Inflammatory macrophage (primary cell): ENCODE results near the gene SPECC1L.

Experiments
- DNase-seq, 2 donors: peaks; one replicate each; pipeline ENCODE4 v3.0.0-alpha.2; 2020 to 2022

The SPECC1L gene

GRCh38 chr22:24325105-24325757 is 54.6 kb downstream of the SPECC1L start:
- DNase-seq, result peak; percentile 80 to 84

GRCh38 chr22:24326266-24326665 is 55.6 kb downstream of the SPECC1L start:
- DNase-seq, result no peak

GRCh38 chr22:24327832-24328231 is 57.2 kb downstream of the SPECC1L start:
- DNase-seq, result no peak

- peak in 1 of 2 donors; percentile 27 for DNase-seq
Measured at GRCh38 chr22:24329453-24329852, 58.8 kb downstream of the SPECC1L start.

DNA sequence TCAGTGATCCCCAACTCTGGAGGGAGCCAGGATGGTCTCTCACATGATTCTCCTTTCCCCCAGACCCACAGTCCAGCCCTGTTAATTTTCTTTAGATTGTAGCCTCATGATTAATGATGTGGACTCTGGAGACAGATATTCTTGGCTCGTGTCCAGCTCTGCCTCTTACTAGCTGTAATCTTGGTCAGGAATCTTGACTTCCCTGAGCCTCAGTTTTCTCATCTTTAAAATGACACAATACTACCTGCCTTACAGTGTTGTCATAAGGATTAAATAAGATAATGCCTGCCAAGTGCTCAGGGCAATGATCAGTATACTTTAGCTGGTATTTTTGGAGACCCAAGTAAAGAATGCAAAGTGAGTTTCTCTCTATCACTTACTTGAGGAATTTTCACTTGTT is 60.0 kb downstream of the SPECC1L start:
- DNase-seq, result no peak

DNA sequence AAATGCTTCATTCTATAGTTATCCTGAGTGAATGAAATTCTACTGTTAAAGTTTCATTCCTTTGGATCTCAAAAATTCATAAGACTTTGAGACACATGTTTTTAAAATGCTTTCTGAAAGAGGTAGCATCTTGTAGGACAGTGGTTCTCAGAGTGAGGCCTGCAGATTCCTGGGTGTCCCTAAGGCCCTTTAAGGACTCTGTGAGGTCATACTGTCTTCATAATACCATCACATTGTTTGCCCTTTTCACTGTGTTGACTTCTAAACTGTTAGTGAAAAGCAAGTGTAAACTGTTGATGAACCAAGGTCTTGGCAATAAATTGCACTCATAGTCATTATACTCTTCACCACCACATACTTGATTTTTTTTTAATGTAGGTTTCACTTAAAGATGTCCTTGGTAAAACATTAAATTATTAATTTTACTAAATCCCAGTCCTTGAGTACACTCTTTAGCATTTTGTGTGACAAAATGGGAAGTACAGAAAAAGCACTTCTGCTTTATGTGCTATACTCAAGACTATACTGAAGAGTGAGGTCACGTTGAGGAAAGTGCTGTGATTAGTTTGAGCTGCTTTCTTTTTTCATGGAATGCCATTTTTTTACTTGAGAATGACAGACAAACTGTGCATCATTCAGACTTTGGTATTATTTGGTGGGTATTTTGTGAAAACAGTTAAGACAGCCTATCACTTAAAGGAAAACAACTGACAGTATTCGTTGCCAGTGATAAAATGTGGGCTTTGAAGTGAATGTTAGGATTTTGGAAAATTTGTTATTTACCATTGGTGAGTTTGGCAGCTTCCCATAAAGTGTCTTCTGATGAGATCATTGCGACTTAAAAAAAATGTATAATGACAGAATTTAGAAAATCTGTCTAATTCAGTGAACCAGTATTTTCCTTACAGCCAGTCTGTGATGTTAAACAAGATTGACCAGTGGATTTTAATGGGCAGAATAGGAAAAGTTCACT is 61.1 kb downstream of the SPECC1L start:
- peak; percentile 66 to 76 for DNase-seq

DNA sequence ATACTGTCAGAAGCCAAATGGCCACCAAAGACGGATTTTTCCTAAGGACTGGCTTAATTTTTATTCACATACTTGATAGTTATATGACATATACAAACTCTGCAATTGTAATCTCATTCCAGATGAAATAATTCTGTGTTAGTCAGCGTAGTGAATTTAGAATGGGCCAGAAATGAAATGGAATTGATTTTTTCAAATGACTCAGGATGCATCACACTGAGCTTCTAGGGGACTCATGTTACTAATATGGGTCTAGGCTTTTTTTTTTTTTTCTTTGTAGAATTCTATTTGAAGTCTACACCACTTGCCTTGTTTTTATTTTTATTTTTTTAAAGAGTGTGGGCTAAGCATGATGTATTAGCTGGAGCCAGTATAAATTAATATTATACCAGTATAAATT is 62.7 kb downstream of the SPECC1L start:
- no peak for DNase-seq

DNA sequence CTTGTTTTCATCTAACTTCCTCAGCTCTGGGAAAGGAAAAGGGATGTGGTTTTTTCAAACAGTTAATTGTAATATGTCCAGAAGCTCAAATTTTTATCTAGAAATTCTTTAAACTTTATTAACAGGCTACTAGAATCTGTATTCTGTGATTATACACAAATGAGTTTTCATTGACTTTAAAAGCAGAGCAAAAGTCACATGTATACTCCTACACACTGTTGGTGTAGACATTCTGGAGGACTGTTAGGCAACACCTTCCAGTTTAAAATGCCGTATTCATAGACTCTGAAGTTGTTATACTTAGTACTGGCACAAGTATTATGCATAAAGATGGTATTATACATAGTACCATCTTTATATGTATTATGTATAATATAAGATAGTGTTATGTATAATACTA is 64.9 kb downstream of the SPECC1L start:
- peak; percentile 64 to 73 for DNase-seq

- DNase-seq, result no peak
Measured at GRCh38 chr22:24337894-24338645, 67.4 kb downstream of the SPECC1L start.

- peak in 1 of 2 donors; percentile 27 for DNase-seq
Measured at GRCh38 chr22:24338726-24339451, 68.3 kb downstream of the SPECC1L start.

GRCh38 chr22:24339452-24339747 is 68.8 kb downstream of the SPECC1L start:
- no peak for DNase-seq

GRCh38 chr22:24341627-24342026 is 71.0 kb downstream of the SPECC1L start:
- no peak for DNase-seq

DNA sequence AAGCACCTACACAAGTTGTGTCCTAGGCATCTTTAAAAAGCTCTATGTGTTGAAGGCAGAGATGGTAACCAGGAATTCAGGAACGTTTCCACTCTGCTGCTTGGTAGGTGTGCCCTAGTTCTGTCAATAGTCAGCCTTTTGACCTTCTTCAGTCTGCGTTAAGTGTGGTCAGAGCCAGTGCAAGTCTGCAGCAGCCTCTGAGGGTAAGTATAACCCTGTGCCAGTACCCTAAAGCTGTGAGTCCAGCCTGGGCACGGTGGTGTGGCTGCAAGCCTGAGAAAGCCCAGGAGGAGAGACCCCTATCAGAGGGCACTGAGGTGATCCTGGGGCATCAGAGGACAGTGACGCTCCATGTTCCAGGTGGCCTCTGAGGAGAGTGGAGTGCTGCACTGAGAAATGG is 80.0 kb downstream of the SPECC1L start:
- DNase-seq, result no peak

- DNase-seq, result no peak
Measured at GRCh38 chr22:24353121-24353520, 82.5 kb downstream of the SPECC1L start.

- DNase-seq, result peak; percentile 42 to 77
Measured at GRCh38 chr22:24355574-24355973, 84.9 kb downstream of the SPECC1L start.

DNA sequence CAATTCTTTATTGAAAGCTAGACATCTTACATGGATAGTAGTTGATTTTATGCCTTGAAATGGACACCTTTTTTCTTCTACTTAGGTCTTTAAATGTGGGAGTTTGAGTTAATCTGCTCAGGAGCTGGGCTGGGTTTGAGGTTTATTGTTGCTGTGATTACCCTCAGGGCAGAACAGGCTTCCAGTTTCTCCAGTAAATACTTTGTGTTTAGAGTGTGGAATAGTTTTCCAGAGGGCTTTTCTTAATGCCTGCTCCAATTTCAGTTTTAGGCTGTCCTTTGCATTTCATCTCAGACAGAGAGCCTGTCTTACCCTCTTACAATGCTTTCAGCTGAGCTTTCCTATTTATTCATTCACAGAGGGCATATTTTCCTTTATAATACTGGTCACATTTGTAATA is 86.9 kb downstream of the SPECC1L start:
- no peak for DNase-seq

- DNase-seq, result no peak
Measured at GRCh38 chr22:24358105-24358836, 87.6 kb downstream of the SPECC1L start.

- DNase-seq, result no peak
Measured at GRCh38 chr22:24359452-24360120, 89.0 kb downstream of the SPECC1L start.

- DNase-seq, result no peak
Measured at GRCh38 chr22:24361976-24362646, 91.5 kb downstream of the SPECC1L start.

DNA sequence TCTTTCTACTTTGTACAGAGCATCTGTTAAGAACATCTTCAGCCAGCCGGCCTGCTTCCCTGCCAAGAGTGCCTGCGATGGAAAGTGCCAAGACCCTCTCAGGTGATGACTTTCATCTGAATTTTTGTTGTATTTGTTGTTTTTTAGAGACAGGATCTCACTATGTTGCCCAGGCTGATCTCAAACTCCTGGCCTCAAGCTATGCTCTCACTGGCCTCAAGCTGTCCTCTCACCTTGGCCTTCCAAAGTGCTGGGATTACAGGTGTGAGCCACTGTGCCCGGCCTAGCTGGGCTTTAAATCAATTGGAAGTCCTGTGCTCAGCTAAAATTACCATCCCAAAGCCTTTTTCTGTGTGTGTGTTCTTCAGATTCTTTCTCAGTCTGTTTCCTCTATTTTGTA is 92.6 kb downstream of the SPECC1L start:
- DNase-seq, result no peak

DNA sequence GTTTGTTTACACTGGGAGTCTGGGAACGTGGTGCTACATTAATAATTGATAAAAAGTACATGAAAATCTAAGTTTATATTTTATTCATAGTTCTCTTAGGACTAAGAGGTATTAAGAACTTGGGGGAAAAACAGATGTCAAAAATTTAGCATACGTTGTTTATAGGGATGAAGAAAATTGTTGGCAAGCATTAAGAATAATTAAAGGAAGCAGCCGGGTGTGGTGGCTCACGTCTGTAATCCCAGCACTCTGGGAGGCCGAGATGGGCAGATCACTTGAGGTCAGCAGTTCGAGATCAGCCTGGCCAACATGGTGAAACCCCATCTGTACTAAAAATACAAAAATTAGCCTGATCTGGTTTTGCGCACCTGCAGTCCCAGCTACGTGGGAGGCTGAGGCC is 96.1 kb downstream of the SPECC1L start:
- no peak for DNase-seq
